Astrocyte of the spinal cord (primary cell): Measurements from ENCODE around the gene DNAJC6.
"Not testable (repeated sequence)": the region's sequence is repeated elsewhere in the genome, so short reads cannot be mapped to it uniquely, and the experiment has no call there.

Experiments used
- DNase-seq: peaks from one replicate; pipeline ENCODE4 v3.0.0; 2011; ENCODE audit warnings: low read depth, low spot score
- H3K4me3 ChIP-seq: 2 replicates; pipeline ENCODE4 v1.5.1; 2011; ENCODE audit warnings: low read depth, mild to moderate bottlenecking, low read length, moderate library complexity
- CTCF ChIP-seq: IDR thresholded peaks from 2 replicates; pipeline ENCODE4 v1.5.1; 2012; ENCODE audit warnings: low read depth, mild to moderate bottlenecking, low read length, inconsistent platforms
- in situ Hi-C: cut with HindIII; loops from 2 replicates; pipeline ENCODE4 v1.10.0; 2017; ENCODE audit warnings: low sequenced_read_pairs

Gene DNAJC6

GRCh38 chr1:65444128-65444640 lies 134.8 kb downstream of the DNAJC6 start:
- no peak for TF ChIP-seq CTCF
- DNase-seq: no peak
- no peak overlapping the region for H3K4me3 ChIP-seq

GRCh38 chr1:65445837-65446236 lies 136.5 kb downstream of the DNAJC6 start:
- DNase-seq: no peak

More at GRCh38 chr1:65444128-65444640, 134.8 kb downstream of the DNAJC6 start:
- in situ Hi-C loops: no loop called here

GRCh38 chr1:65449214-65449823 lies 140.0 kb downstream of the DNAJC6 start:
- in situ Hi-C loops: no loop called here
- peak; percentile 23 for TF ChIP-seq CTCF
- DNase-seq: no peak
- no peak overlapping the region for H3K4me3 ChIP-seq

More at GRCh38 chr1:65445837-65446236, 136.5 kb downstream of the DNAJC6 start:
- in situ Hi-C loops: no loop called here
- TF ChIP-seq CTCF: no peak
- no peak overlapping the region for H3K4me3 ChIP-seq

GRCh38 chr1:65455678-65456077 lies 146.3 kb downstream of the DNAJC6 start:
- H3K4me3 ChIP-seq, DNase-seq, in situ Hi-C loops: not testable (repeated sequence)

GRCh38 chr1:65456481-65456880 lies 147.1 kb downstream of the DNAJC6 start:
- DNase-seq: no peak
- TF ChIP-seq CTCF: no peak
- in situ Hi-C loops: no loop called here
- H3K4me3 ChIP-seq: no peak overlapping the region

GRCh38 chr1:65457868-65458267 lies 148.5 kb downstream of the DNAJC6 start:
- DNase-seq: no peak
- no peak overlapping the region for H3K4me3 ChIP-seq
- no peak for TF ChIP-seq CTCF
- in situ Hi-C loops: no loop called here

- no peak for TF ChIP-seq CTCF
- DNase-seq: peak; percentile 24
- H3K4me3 ChIP-seq: no peak overlapping the region
- in situ Hi-C loops: no loop called here
Measured at GRCh38 chr1:65458730-65459396, 149.5 kb downstream of the DNAJC6 start.
